Pancreas (tissue), 10 donors: ENCODE data around the gene MOK. TPM values are rescaled to one million over a fixed set of nuclear protein-coding genes. Genes with fewer than 3 reads are reported as not detected.
A peak's percentile ranks its signal among the peaks of the same experiment; 100 is the strongest.

Experiments
- ATAC-seq, 4 donors: fragments of 200-7000 bp; cut with Tn5 transposase; one replicate each; pipeline versions ENCODE4 v1.8.0 to v1.9.1; 2020; ENCODE audit warnings: mild to moderate bottlenecking in 4 of 4, moderate library complexity in 4 of 4
- DNase-seq, 6 donors: peaks; one replicate each; pipeline ENCODE4 v3.0.0-alpha.2; 2020
- FAIRE-seq: peaks from 2 replicates; lab custom pipeline; 2012; peaks lifted over from hg19 to GRCh38; lab: Jason Lieb, UNC
- H3K27ac ChIP-seq, 4 donors: fragments of 200-600 bp; sonication (generic); 1 replicate in 3 of 4; 2 replicates in 1 of 4; pipeline versions ENCODE4 v1.5.0 to v1.8.0; 2020
- H3K27me3 ChIP-seq, 4 donors: fragments of 200-600 bp; one replicate each; pipeline ENCODE4 v1.8.0; 2021
- H3K36me3 ChIP-seq, 3 donors: fragments of 200-600 bp; sonication (generic) in 1 of 3; one replicate each; pipeline versions ENCODE4 v1.5.0 to v1.8.0; 2020 to 2021
- H3K4me1 ChIP-seq, 3 donors: fragments of 200-600 bp; one replicate each; pipeline ENCODE4 v1.8.0; 2021
- H3K4me3 ChIP-seq, 4 donors: fragments of 200-600 bp; sonication (generic) in 2 of 4; one replicate each; pipeline versions ENCODE4 v1.5.0 to v1.8.0; 2020 to 2021
- H3K9me3 ChIP-seq, 4 donors: fragments of 200-600 bp; one replicate each; pipeline ENCODE4 v1.8.0; 2021
- WGBS, 2 donors: extraction: QIAGEN DNeasy Blood & Tissue Kit; methylation state at CpG; one replicate each; pipeline ENCODE4 v1.1.7; 2013; 5-methylcytosine and 5-hydroxymethylcytosine counted together
- intact Hi-C, 3 donors: fragments of 100-400 bp; cut with DNase I; formaldehyde crosslinking; loops; one replicate each; pipeline versions ENCODE4 v1.11.1 to v1.14.2; 2022
- polyA plus RNA-seq, 2 donors: library from polyadenylated mRNA; stranded (reverse); fragments of 200-250 nt; gene quantifications; one replicate each; pipeline ENCODE4 v1.2.3, GENCODE V29; 2013
- total RNA-seq, 6 donors: library from RNA; stranded (reverse); fragmentation: NEBNext Ultra II Directional in 4 of 6; extraction: Animal tissue kit (Norgen Biotek cat#: 25700) in 4 of 6; gene quantifications; one replicate each; pipeline versions ENCODE4 v1.2.1 to v1.2.4, GENCODE V29; 2021 to 2023
- TF ChIP-seq, protein P1 (sequence below), 4 donors: fragments of 200-600 bp; sonication (generic) in 3 of 4; IDR thresholded peaks; one replicate each; pipeline versions ENCODE4 v1.5.0 to v1.8.0; 2021; ENCODE audit warnings: antibody characterized with exemption in 4 of 4
- donor health status: healthy with polysubstance abuse.
- donor health status: DM: no; HTN: no; CAD: no; lungs with moderate emphysema.
- donor health status: DM: no; HTN: no; CAD: no.
- donor health status: control.
- donor health status: control.
- donor health status: Bipolar disorder and iron deficiency.
- donor health status: DM: yes; HTN: yes; CAD: no.
- donor health status: DM: no; HTN: no; CAD: no.
- donor health status: DM: no; HTN: no; CAD: no.
- donor health status: DM: yes; HTN: yes; CAD: no.

The MOK gene
- total and polyA plus RNA-seq, 8 donors = 7.7 to 35.9 (median 9.4) TPM

DNA sequence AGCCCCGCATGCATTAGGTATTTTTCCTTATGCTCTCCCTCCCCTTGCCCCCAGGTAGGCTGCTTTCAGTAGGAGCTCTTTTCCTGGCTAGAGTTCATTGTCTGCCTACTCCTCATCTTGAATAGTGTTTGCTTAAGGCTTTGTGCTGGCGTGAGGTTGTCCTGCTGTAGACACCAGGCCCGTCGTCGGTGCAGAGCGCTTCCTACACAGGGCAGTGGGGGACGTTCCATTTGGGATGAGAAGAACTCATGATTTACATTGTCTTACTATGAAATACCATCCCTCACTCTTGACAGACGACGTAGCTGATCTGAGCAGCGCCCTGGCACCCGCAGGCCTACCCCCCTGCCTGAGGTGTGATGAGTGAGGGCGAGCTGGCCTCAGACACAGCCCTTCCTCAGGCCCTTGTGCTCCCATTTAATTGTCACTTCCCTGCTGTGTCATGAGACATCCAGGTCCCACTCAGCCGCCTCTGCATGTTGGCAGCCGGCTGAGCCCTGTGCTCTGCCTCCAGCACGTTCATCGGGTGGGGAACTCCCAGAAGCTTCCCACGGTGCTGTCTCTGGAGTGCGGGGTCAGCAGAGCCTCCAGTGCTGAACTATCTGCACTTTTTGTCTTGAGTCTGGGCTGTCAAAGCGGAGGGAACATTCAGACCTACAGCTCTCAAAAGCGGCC is 89.3 kb downstream of the MOK start:
- Histone ChIP-seq H3K36me3 (peaks cover 0 to 6% (median 0%) of the 10 kb centered on the region in 3 donors), H3K4me3 (no peak overlapping the region), H3K9me3 (no peaks in the 10 kb centered on the region), H3K27me3 (no peaks in the 10 kb centered on the region), H3K4me1 (no peaks in the 10 kb centered on the region), H3K27ac (no peak overlapping the region)
- DNase-seq (peak in 1 of 6 donors; percentile 28), FAIRE-seq (no peak), ATAC-seq (peak in 2 of 4 donors; percentile 3 to 19)
- 83 to 88% methylated on average over 20 of the region's 20 CpGs for WGBS, 2 donors
- intact Hi-C loops = no loop called here
- TF ChIP-seq, protein P1, sequence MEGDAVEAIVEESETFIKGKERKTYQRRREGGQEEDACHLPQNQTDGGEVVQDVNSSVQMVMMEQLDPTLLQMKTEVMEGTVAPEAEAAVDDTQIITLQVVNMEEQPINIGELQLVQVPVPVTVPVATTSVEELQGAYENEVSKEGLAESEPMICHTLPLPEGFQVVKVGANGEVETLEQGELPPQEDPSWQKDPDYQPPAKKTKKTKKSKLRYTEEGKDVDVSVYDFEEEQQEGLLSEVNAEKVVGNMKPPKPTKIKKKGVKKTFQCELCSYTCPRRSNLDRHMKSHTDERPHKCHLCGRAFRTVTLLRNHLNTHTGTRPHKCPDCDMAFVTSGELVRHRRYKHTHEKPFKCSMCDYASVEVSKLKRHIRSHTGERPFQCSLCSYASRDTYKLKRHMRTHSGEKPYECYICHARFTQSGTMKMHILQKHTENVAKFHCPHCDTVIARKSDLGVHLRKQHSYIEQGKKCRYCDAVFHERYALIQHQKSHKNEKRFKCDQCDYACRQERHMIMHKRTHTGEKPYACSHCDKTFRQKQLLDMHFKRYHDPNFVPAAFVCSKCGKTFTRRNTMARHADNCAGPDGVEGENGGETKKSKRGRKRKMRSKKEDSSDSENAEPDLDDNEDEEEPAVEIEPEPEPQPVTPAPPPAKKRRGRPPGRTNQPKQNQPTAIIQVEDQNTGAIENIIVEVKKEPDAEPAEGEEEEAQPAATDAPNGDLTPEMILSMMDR (IDR thresholded peaks at IDR 0.05) = no peak

DNA sequence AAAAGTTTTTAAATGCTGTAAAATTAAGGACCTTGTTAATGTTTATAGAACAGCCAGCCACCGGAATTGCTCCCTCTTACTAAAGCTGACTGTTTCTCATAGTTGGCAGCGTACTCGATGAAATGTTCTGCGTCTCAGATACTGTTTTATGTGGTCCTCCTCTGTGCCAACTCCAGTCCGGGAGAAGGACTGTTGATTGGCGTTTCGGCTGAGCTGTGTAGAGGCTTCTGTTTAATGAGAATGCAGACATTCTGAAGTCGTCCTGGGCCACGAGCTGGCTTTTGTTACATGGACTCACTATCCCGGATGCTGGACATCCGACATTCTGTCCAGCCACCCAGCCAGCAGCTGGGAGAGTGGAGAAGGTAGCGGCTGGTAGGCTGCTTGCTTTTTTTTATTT is 89.9 kb downstream of the MOK start:
- 56 to 59% methylated on average over 12 of the region's 12 CpGs for WGBS, 2 donors
- DNase-seq (peak in 1 of 6 donors; percentile 32), ATAC-seq (peak; percentile 29 to 57 (median 40)), FAIRE-seq (no peak)
- H3K4me3 ChIP-seq = no peak overlapping the region
- H3K9me3 ChIP-seq = no peaks in the 10 kb centered on the region
- TF ChIP-seq, protein P1 (IDR thresholded peaks at IDR 0.05) = no peak
- H3K27me3 ChIP-seq = no peaks in the 10 kb centered on the region
- intact Hi-C loops = no loop called here
- no peaks in the 10 kb centered on the region for H3K4me1 ChIP-seq
- H3K36me3 ChIP-seq = peaks cover 0 to 6% (median 0%) of the 10 kb centered on the region in 3 donors
- H3K27ac ChIP-seq = no peak overlapping the region

DNA sequence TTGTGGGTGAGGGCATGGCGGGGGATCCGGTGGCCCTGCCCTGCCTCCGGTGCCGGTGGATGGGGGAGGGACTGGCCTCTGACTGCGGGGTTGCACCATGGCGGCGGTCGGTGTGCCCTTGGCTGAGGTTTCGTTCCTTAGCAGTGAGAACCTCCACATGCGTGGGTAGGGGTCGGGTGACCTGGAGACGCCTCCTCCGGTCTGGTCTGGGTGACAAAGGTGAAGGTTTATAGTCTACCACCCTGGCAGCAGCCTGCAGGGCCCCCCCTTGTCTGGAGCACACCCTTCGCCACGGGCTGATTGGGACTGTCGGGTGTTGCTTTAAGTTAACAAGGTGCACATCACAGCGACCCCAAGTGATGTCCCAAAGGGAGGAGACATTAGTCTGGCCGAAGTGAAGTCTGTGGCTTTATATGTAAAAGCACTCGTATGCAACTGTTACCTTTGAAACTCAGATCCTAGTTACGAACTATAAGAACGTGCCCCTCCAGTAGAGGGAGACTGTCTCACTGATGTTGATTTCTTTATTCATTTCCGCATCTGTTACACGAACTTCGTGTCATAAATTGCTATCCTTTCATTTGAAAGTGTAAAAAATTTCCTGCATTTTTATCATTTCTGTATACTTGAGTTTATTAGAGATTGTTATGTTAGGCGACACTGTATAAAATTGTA is 90.8 kb downstream of the MOK start:
- Histone ChIP-seq H3K27ac (no peak overlapping the region), H3K9me3 (no peaks in the 10 kb centered on the region), H3K27me3 (no peaks in the 10 kb centered on the region), H3K4me1 (no peaks in the 10 kb centered on the region), H3K36me3 (peaks cover 0 to 12% (median 0%) of the 10 kb centered on the region in 3 donors), H3K4me3 (no peak overlapping the region)
- no peak for DNase-seq
- 91 to 92% methylated on average over 25 of the region's 25 CpGs for WGBS, 2 donors
- intact Hi-C loops = no loop called here
- ATAC-seq = no peak
- FAIRE-seq = peak; percentile 29
- TF ChIP-seq, protein P1 (IDR thresholded peaks at IDR 0.05) = no peak

DNA sequence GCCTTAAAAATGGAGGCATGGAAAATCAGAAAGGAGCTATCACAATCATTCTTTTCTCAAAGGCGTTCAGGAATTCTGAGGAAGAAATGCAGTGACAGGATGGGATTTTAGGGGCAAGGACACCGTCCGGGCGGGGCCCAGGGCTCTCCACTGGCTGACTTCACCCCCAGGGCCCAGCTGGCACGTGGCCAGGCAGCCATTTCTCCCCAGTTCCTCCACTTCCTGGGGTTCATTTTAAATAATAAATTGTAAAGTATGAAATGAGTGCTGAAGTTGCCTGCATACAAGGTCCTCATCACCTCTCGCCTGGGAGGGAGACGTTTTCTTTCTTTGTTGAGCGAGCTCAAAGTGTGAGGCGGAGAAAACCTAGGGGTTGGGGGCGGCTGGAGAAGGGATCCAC is 91.5 kb downstream of the MOK start:
- Histone ChIP-seq H3K4me1 (no peaks in the 10 kb centered on the region), H3K36me3 (peaks cover 0 to 19% (median 0%) of the 10 kb centered on the region in 3 donors), H3K27me3 (no peaks in the 10 kb centered on the region), H3K9me3 (no peaks in the 10 kb centered on the region), H3K27ac (no peak overlapping the region), H3K4me3 (no peak overlapping the region)
- no peak for FAIRE-seq
- 81 to 87% methylated on average over 10 of the region's 10 CpGs for WGBS, 2 donors
- peak in 1 of 6 donors; percentile 52 for DNase-seq
- intact Hi-C loops = no loop called here
- TF ChIP-seq, protein P1 (IDR thresholded peaks at IDR 0.05) = no peak
- ATAC-seq = no peak

DNA sequence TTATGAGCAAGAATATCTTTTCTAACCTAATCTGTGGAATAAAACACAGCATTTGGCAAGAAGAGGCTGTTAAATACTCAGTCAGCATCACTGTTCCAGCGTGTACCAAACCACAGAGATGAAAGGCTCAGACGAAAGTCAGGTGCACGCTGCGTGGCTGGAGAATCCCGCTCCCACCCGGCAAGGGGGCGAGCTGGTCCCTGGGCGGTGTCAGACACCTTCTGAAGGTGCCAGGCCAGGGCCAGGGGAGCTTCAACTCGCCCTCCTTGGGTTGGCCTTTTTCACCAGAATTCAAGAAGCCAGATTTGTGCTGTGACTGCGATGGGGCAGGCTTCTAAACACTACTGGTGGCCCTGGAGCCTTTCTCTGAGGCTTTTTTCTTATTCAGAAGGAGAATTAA is 92.1 kb downstream of the MOK start:
- WGBS, 2 donors = 93 to 96% methylated on average over 10 of the region's 10 CpGs
- Histone ChIP-seq H3K27me3 (no peaks in the 10 kb centered on the region), H3K36me3 (peaks cover 0 to 20% (median 0%) of the 10 kb centered on the region in 3 donors), H3K4me3 (no peak overlapping the region), H3K27ac (no peak overlapping the region), H3K4me1 (no peaks in the 10 kb centered on the region), H3K9me3 (no peaks in the 10 kb centered on the region)
- FAIRE-seq (no peak), DNase-seq (peak in 1 of 6 donors; percentile 46), ATAC-seq (no peak)
- intact Hi-C loops = no loop called here
- TF ChIP-seq, protein P1 (IDR thresholded peaks at IDR 0.05) = no peak
